ENCODE data around the gene NOD2. TPM values are rescaled to one million over a fixed set of nuclear protein-coding genes. Genes with fewer than 3 reads are reported as not detected.

Gene NOD2
- total RNA-seq, 4 donors from 2014 or later: 33.8 to 66.2 (median 48.6) TPM

- H3K27ac ChIP-seq: peak overlapping the region; percentile 87
- peaks cover 33% of the 10 kb centered on the region for H3K4me1 ChIP-seq
- H3K36me3 ChIP-seq: peaks cover 3% of the 10 kb centered on the region
- DNase-seq (ENCODE audit: low spot score in 2 of 2): no peak
- TF ChIP-seq CTCF (IDR thresholded peaks at IDR 0.05) (no peak), POLR2AphosphoS5 (IDR thresholded peaks at IDR 0.05) (no peak), POLR2A (IDR thresholded peaks at IDR 0.05) (no peak), EP300 (IDR thresholded peaks at IDR 0.05) (no peak)
- H3K27me3 ChIP-seq: no peaks in the 10 kb centered on the region
- WGBS: 66% methylated on average over 15 of the region's 20 CpGs
- peak overlapping the region; percentile 37 for H3K4me3 ChIP-seq
- H3K9me3 ChIP-seq: no peaks in the 10 kb centered on the region
Measured at GRCh38 chr16:50719401-50720337, 26.3 kb downstream of the NOD2 start.

- Histone ChIP-seq H3K27me3 (no peaks in the 10 kb centered on the region), H3K4me3 (no peak overlapping the region), H3K9me3 (no peaks in the 10 kb centered on the region), H3K27ac (no peak overlapping the region), H3K36me3 (peaks cover 3% of the 10 kb centered on the region), H3K4me1 (peaks cover 28% of the 10 kb centered on the region)
- TF ChIP-seq POLR2A (IDR thresholded peaks at IDR 0.05): no peak
- no peak for TF ChIP-seq CTCF (IDR thresholded peaks at IDR 0.05)
- peak in 1 of 2 donors; percentile 38 for DNase-seq (ENCODE audit: low spot score in 2 of 2)
- 93% methylated on average over 6 of the region's 6 CpGs for WGBS
Measured at GRCh38 chr16:50721549-50722404, 28.4 kb downstream of the NOD2 start.

- peaks cover 28% of the 10 kb centered on the region for H3K4me1 ChIP-seq
- 100% methylated on average over 1 of the region's 1 CpG for WGBS
- no peak overlapping the region for H3K27ac ChIP-seq
- no peaks in the 10 kb centered on the region for H3K9me3 ChIP-seq
- no peaks in the 10 kb centered on the region for H3K27me3 ChIP-seq
- H3K4me3 ChIP-seq: no peak overlapping the region
- no peak for TF ChIP-seq POLR2A (IDR thresholded peaks at IDR 0.05)
- TF ChIP-seq POLR2AphosphoS5 (IDR thresholded peaks at IDR 0.05): no peak
- no peak for TF ChIP-seq CTCF (IDR thresholded peaks at IDR 0.05)
- no peak for TF ChIP-seq EP300 (IDR thresholded peaks at IDR 0.05)
- peaks cover 3% of the 10 kb centered on the region for H3K36me3 ChIP-seq
- no peak for DNase-seq (ENCODE audit: low spot score in 2 of 2)
Measured at GRCh38 chr16:50722405-50722737, 29.0 kb downstream of the NOD2 start.

GRCh38 chr16:50722960-50723359, 29.6 kb downstream of the NOD2 start:
- Histone ChIP-seq H3K27me3 (no peaks in the 10 kb centered on the region), H3K27ac (no peak overlapping the region), H3K36me3 (peaks cover 3% of the 10 kb centered on the region), H3K4me1 (peaks cover 28% of the 10 kb centered on the region), H3K4me3 (no peak overlapping the region), H3K9me3 (no peaks in the 10 kb centered on the region)
- 95% methylated on average over 2 of the region's 2 CpGs for WGBS
- DNase-seq (ENCODE audit: low spot score in 2 of 2): no peak
- TF ChIP-seq POLR2AphosphoS5 (IDR thresholded peaks at IDR 0.05): no peak
- TF ChIP-seq POLR2A (IDR thresholded peaks at IDR 0.05): no peak
- TF ChIP-seq CTCF (IDR thresholded peaks at IDR 0.05): no peak
- TF ChIP-seq EP300 (IDR thresholded peaks at IDR 0.05): no peak

- TF ChIP-seq POLR2A (IDR thresholded peaks at IDR 0.05) (no peak), POLR2AphosphoS5 (IDR thresholded peaks at IDR 0.05) (no peak), CTCF (IDR thresholded peaks at IDR 0.05) (no peak), EP300 (IDR thresholded peaks at IDR 0.05) (no peak)
- no peak for DNase-seq (ENCODE audit: low spot score in 2 of 2)
- peaks cover 3% of the 10 kb centered on the region for H3K36me3 ChIP-seq
- no peaks in the 10 kb centered on the region for H3K27me3 ChIP-seq
- no peaks in the 10 kb centered on the region for H3K9me3 ChIP-seq
- peaks cover 16% of the 10 kb centered on the region for H3K4me1 ChIP-seq
- no peak overlapping the region for H3K4me3 ChIP-seq
- H3K27ac ChIP-seq: no peak overlapping the region
Measured at GRCh38 chr16:50724306-50724705, 30.9 kb downstream of the NOD2 start.

Data from suprapubic skin (tissue), 4 donors.